HEK293 (cell line): ENCODE results near the gene G3BP2.

ENCODE experiments used
- CTCF ChIA-PET: fragments of 350-600 bp; formaldehyde crosslinking; extraction: SDS; loops from one replicate; lab custom pipeline; 2021; ENCODE audit warnings: antibody characterized with exemption; lab: Yijun Ruan, JAX
- POLR2A ChIA-PET: fragments of 300-600 bp; formaldehyde crosslinking; extraction: SDS; loops from one replicate; lab custom pipeline; 2020; ENCODE audit warnings: antibody characterized with exemption, inconsistent platforms; lab: Yijun Ruan, JAX
- H3K27ac ChIP-seq: fragments of 200-500 bp; sonication (Bioruptor generic); 2 replicates; pipeline ENCODE4 v1.5.1; 2014; ENCODE audit warnings: low read depth, low read length, control low read depth, inconsistent platforms; ENCODE audit errors: extremely low read depth
- H3K36me3 ChIP-seq, 2 experiments: fragments of 200-500 bp in 1 of 2; sonication (Bioruptor generic) in 1 of 2; 1 replicate in 1 of 2; 2 replicates in 1 of 2; pipeline ENCODE4 v1.5.1; 2014 to 2017; ENCODE audit warnings: inconsistent platforms in 2 of 2, low read length in 2 of 2; ENCODE audit not compliant: control insufficient read depth in 2 of 2, insufficient read depth in 1 of 2
- H3K4me1 ChIP-seq: fragments of 200-500 bp; sonication (Bioruptor generic); 2 replicates; pipeline ENCODE4 v1.5.1; 2014; ENCODE audit warnings: mild to moderate bottlenecking, low read length, inconsistent platforms; ENCODE audit not compliant: control insufficient read depth, insufficient read depth
- H3K4me3 ChIP-seq: 2 replicates; pipeline ENCODE4 v1.5.1; 2011; ENCODE audit warnings: low read depth, mild to moderate bottlenecking, control low read depth, low read length, moderate library complexity
- H3K9me3 ChIP-seq: fragments of 200-500 bp; sonication (Bioruptor generic); 2 replicates; pipeline ENCODE4 v1.5.1; 2014; ENCODE audit warnings: low read depth, low read length, inconsistent platforms; ENCODE audit not compliant: control insufficient read depth, insufficient read depth
- BCL11A ChIP-seq: fragments of 450-650 bp; formaldehyde crosslinking; IDR thresholded peaks from 2 replicates; pipeline ENCODE4 v1.5.1; 2016; ENCODE audit warnings: low read depth, missing biosample characterization, missing genetic modification characterization
- GLI2 ChIP-seq: fragments of 450-650 bp; formaldehyde crosslinking; IDR thresholded peaks from 2 replicates; pipeline ENCODE4; 2017; ENCODE audit warnings: missing biosample characterization, missing genetic modification characterization, low read depth, borderline replicate concordance
- IKZF3 ChIP-seq: fragments of 450-650 bp; IDR thresholded peaks from 2 replicates; pipeline ENCODE4 v1.5.0; 2018; ENCODE audit warnings: missing biosample characterization, mild to moderate bottlenecking, missing genetic modification characterization, moderate library complexity
- KLF10 ChIP-seq: fragments of 450-650 bp; IDR thresholded peaks from 2 replicates; pipeline ENCODE4 v1.5.1; 2018; ENCODE audit warnings: missing biosample characterization, mild to moderate bottlenecking, missing genetic modification characterization
- KLF9 ChIP-seq: fragments of 450-650 bp; formaldehyde crosslinking; IDR thresholded peaks from 2 replicates; pipeline ENCODE4 v1.5.1; 2016; ENCODE audit warnings: missing biosample characterization, missing genetic modification characterization, low read depth
- PRDM1 ChIP-seq: fragments of 450-650 bp; formaldehyde crosslinking; IDR thresholded peaks from 2 replicates; pipeline ENCODE4; 2016; ENCODE audit warnings: missing biosample characterization, missing genetic modification characterization
- SCRT2 ChIP-seq: fragments of 450-650 bp; formaldehyde crosslinking; IDR thresholded peaks from 2 replicates; pipeline ENCODE4 v1.5.1; 2016; ENCODE audit warnings: missing biosample characterization, missing genetic modification characterization
- ZFP69B ChIP-seq: fragments of 450-650 bp; formaldehyde crosslinking; IDR thresholded peaks from 2 replicates; pipeline ENCODE4 v1.5.1; 2016; ENCODE audit warnings: missing biosample characterization, missing genetic modification characterization
- ZNF202 ChIP-seq: fragments of 450-650 bp; formaldehyde crosslinking; IDR thresholded peaks from 2 replicates; pipeline ENCODE4 v1.5.1; 2016; ENCODE audit warnings: missing biosample characterization, missing genetic modification characterization, borderline replicate concordance
- ZNF214 ChIP-seq: fragments of 450-650 bp; formaldehyde crosslinking; IDR thresholded peaks from 2 replicates; pipeline ENCODE4 v1.5.1; 2017; ENCODE audit warnings: missing biosample characterization, mild to moderate bottlenecking, missing genetic modification characterization, borderline replicate concordance
- ZNF248 ChIP-seq: fragments of 450-650 bp; formaldehyde crosslinking; IDR thresholded peaks from 2 replicates; pipeline ENCODE4 v1.5.1; 2017; ENCODE audit warnings: missing biosample characterization, missing genetic modification characterization
- ZNF266 ChIP-seq: fragments of 450-650 bp; formaldehyde crosslinking; IDR thresholded peaks from 2 replicates; pipeline ENCODE4 v1.5.1; 2016; ENCODE audit warnings: missing biosample characterization, missing genetic modification characterization, low read depth
- ZNF335 ChIP-seq: fragments of 450-650 bp; formaldehyde crosslinking; conservative IDR thresholded peaks from 2 replicates; pipeline ENCODE4 v1.5.1; 2016; ENCODE audit warnings: missing biosample characterization, missing genetic modification characterization
- ZNF354C ChIP-seq: fragments of 450-650 bp; formaldehyde crosslinking; IDR thresholded peaks from 2 replicates; pipeline ENCODE4 v1.5.1; 2016; ENCODE audit warnings: missing biosample characterization, missing genetic modification characterization, low read depth, borderline replicate concordance
- ZNF398 ChIP-seq: fragments of 450-650 bp; formaldehyde crosslinking; IDR thresholded peaks from 2 replicates; pipeline ENCODE4 v1.5.1; 2017; ENCODE audit warnings: missing biosample characterization, missing genetic modification characterization
- ZNF426 ChIP-seq: fragments of 450-650 bp; formaldehyde crosslinking; IDR thresholded peaks from 2 replicates; pipeline ENCODE4 v1.5.1; 2017; ENCODE audit warnings: missing biosample characterization, missing genetic modification characterization, mild to moderate bottlenecking, inconsistent platforms, moderate library complexity
- ZNF473 ChIP-seq: fragments of 450-650 bp; formaldehyde crosslinking; IDR thresholded peaks from 2 replicates; pipeline ENCODE4 v1.5.1; 2017; ENCODE audit warnings: missing biosample characterization, missing genetic modification characterization
- ZNF621 ChIP-seq: fragments of 450-650 bp; formaldehyde crosslinking; IDR thresholded peaks from 2 replicates; pipeline ENCODE4 v1.5.1; 2017; ENCODE audit warnings: missing biosample characterization, missing genetic modification characterization
- ZNF624 ChIP-seq: fragments of 450-650 bp; formaldehyde crosslinking; IDR thresholded peaks from 2 replicates; pipeline ENCODE4 v1.5.1; 2017; ENCODE audit warnings: missing biosample characterization, missing genetic modification characterization
- ZNF76 ChIP-seq: fragments of 450-650 bp; formaldehyde crosslinking; IDR thresholded peaks from 2 replicates; pipeline ENCODE4; 2016; ENCODE audit warnings: low read depth, missing biosample characterization, missing genetic modification characterization, borderline replicate concordance
- ZNF830 ChIP-seq: fragments of 450-650 bp; IDR thresholded peaks from 2 replicates; pipeline ENCODE4 v1.5.0; 2018; ENCODE audit warnings: missing biosample characterization, missing genetic modification characterization, low read depth, mild to moderate bottlenecking, moderate library complexity
- ZSCAN5A ChIP-seq: fragments of 450-650 bp; formaldehyde crosslinking; IDR thresholded peaks from 2 replicates; pipeline ENCODE4 v1.5.1; 2016; ENCODE audit warnings: missing biosample characterization, missing genetic modification characterization

Gene G3BP2

GRCh38 chr4:75702919-75703411, 29.8 kb upstream of the G3BP2 start (continued):
- TF ChIP-seq ZNF202 (tag by site-specific recombination) (no peak), ZNF621 (tag by site-specific recombination) (no peak), ZSCAN5A (tag by site-specific recombination) (no peak)
- TF ChIP-seq, all 188 proteins: peak for 0

GRCh38 chr4:75699299-75699698, 26.1 kb upstream of the G3BP2 start:
- CTCF ChIA-PET: no interaction called here
- no peak overlapping the region for H3K4me3 ChIP-seq
- TF ChIP-seq ZNF354C (tag by site-specific recombination) (no peak), KLF10 (tag by site-specific recombination) (no peak)
- H3K9me3 ChIP-seq: no peaks in the 10 kb centered on the region
- no peaks in the 10 kb centered on the region for H3K4me1 ChIP-seq
- no peaks in the 10 kb centered on the region; a peak in 1 of 3 replicates for H3K36me3 ChIP-seq
- H3K27ac ChIP-seq: no peak overlapping the region
- POLR2A ChIA-PET: no interaction called here

DNA sequence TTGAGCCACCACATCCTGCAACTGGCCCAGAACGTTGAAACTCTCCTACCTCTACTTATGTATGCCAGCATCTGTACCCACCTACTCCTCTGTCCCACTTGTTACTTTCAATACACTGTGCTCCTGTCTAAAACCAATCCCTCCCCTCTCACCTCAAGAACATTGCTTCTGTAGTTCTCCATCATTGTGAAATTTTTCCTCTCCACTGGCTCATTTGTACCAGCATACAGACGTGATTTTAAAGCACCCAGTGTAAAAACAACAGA, 25.7 kb upstream of the G3BP2 start:
- Histone ChIP-seq H3K4me1 (no peaks in the 10 kb centered on the region), H3K4me3 (no peak overlapping the region), H3K36me3 (no peaks in the 10 kb centered on the region; a peak in 1 of 3 replicates)
- POLR2A ChIA-PET: no interaction called here
- TF ChIP-seq KLF9: no peak
- no peak for TF ChIP-seq ZNF398 (tag by site-specific recombination)
- TF ChIP-seq ZNF354C (tag by site-specific recombination): no peak
- TF ChIP-seq ZNF76 (tag by site-specific recombination): no peak
- no peak for TF ChIP-seq KLF10 (tag by site-specific recombination)
- no peak for TF ChIP-seq PRDM1 (tag by site-specific recombination)
- no peak for TF ChIP-seq ZNF830 (tag by site-specific recombination)
- TF ChIP-seq ZNF473 (tag by site-specific recombination): no peak
- no peak for TF ChIP-seq ZNF214
- TF ChIP-seq ZNF624 (tag by site-specific recombination): no peak
- no peak for TF ChIP-seq ZNF335
- TF ChIP-seq IKZF3 (tag by site-specific recombination): no peak
- TF ChIP-seq SCRT2: no peak
- no peak for TF ChIP-seq ZNF426 (tag by site-specific recombination)
- TF ChIP-seq ZFP69B: no peak
- no peak for TF ChIP-seq ZNF248 (tag by site-specific recombination)
- no peak for TF ChIP-seq GLI2 (tag by site-specific recombination)
- TF ChIP-seq ZNF266: no peak
- no peak for TF ChIP-seq BCL11A
- TF ChIP-seq, all 188 proteins: peak for 0
- CTCF ChIA-PET: no interaction called here
- no peak overlapping the region for H3K27ac ChIP-seq
- no peaks in the 10 kb centered on the region for H3K9me3 ChIP-seq
